ENCODE results near the gene ENOX2.

ENOX2 gene

GRCh38 chrX:130876226-130876625, 26.8 kb downstream of the ENOX2 start:
- Histone ChIP-seq H3K79me1 (replicated peaks; ENCODE audit: low read length, poor library complexity, severe bottlenecking) (peaks cover 2% of the 10 kb centered on the region), H3K4me2 (ENCODE audit: low read length, poor library complexity, severe bottlenecking) (no peak overlapping the region), H3K23ac (ENCODE audit: low read length in 2 of 2) (no peak overlapping the region), H3K4ac (ENCODE audit: low read depth in 1 of 2, low read length in 2 of 2) (no peak overlapping the region), H3K36me3 (ENCODE audit: control insufficient read depth in 1 of 2, insufficient read depth in 2 of 2, low read depth in 1 of 2, low read length in 2 of 2) (no peaks in the 10 kb centered on the region), H3K27ac (ENCODE audit: low read length, poor library complexity, severe bottlenecking) (no peak overlapping the region), H3K4me1 (ENCODE audit: control insufficient read depth, insufficient read depth, low read depth, low read length) (no peaks in the 10 kb centered on the region), H4K8ac (ENCODE audit: low read length) (no peak overlapping the region), H3K9me3 (ENCODE audit: control insufficient read depth, low read length) (peaks cover 3% of the 10 kb centered on the region), H3K18ac (ENCODE audit: low read depth in 1 of 2, low read length in 2 of 2) (no peak overlapping the region), H2BK15ac (ENCODE audit: low read depth, poor library complexity, severe bottlenecking) (no peak overlapping the region), H3K14ac (ENCODE audit: low read length in 2 of 2) (no peak overlapping the region), H2BK5ac (ENCODE audit: low read depth, low read length, poor library complexity, severe bottlenecking) (no peak overlapping the region), H2AFZ (ENCODE audit: low read depth, low read length) (no peak overlapping the region), H2BK12ac (ENCODE audit: low read length in 2 of 2) (no peak overlapping the region), H4K91ac (ENCODE audit: low read length) (no peak overlapping the region), H3K9ac (ENCODE audit: low read length) (no peak overlapping the region), H3K4me3 (ENCODE audit: insufficient read depth in 1 of 2, low read depth in 1 of 2, low read length in 2 of 2) (no peak overlapping the region), H3K27me3 (ENCODE audit: control insufficient read depth in 1 of 2, insufficient read depth in 1 of 2, low read length in 2 of 2) (peaks cover 0 to 4% of the 10 kb centered on the region in 2 experiments), H2AK5ac (ENCODE audit: low read length, severe bottlenecking) (no peak overlapping the region), H2BK120ac (ENCODE audit: low read depth, low read length) (no peak overlapping the region)
- no peak for DNase-seq

GRCh38 chrX:130874751-130875150, 28.3 kb downstream of the ENOX2 start:
- no peak overlapping the region for H2AK5ac ChIP-seq (ENCODE audit: low read length, severe bottlenecking)
- H3K4ac ChIP-seq (ENCODE audit: low read depth in 1 of 2, low read length in 2 of 2): no peak overlapping the region
- no peak for DNase-seq
- no peak overlapping the region for H3K9ac ChIP-seq (ENCODE audit: low read length)
- no peak overlapping the region for H3K23ac ChIP-seq (ENCODE audit: low read length in 2 of 2)
- H2BK5ac ChIP-seq (ENCODE audit: low read depth, low read length, poor library complexity, severe bottlenecking): no peak overlapping the region
- H4K8ac ChIP-seq (ENCODE audit: low read length): no peak overlapping the region
- no peaks in the 10 kb centered on the region for H3K4me1 ChIP-seq (ENCODE audit: control insufficient read depth, insufficient read depth, low read depth, low read length)
- no peak overlapping the region for H4K91ac ChIP-seq (ENCODE audit: low read length)
- no peak overlapping the region for H3K18ac ChIP-seq (ENCODE audit: low read depth in 1 of 2, low read length in 2 of 2)
- H3K4me2 ChIP-seq (ENCODE audit: low read length, poor library complexity, severe bottlenecking): no peak overlapping the region
- no peak overlapping the region for H2BK12ac ChIP-seq (ENCODE audit: low read length in 2 of 2)
- no peak overlapping the region for H3K27ac ChIP-seq (ENCODE audit: low read length, poor library complexity, severe bottlenecking)
- 95% methylated on average over 2 of the region's 2 CpGs for WGBS
- no peaks in the 10 kb centered on the region for H3K36me3 ChIP-seq (ENCODE audit: control insufficient read depth in 1 of 2, insufficient read depth in 2 of 2, low read depth in 1 of 2, low read length in 2 of 2)
- H3K4me3 ChIP-seq (ENCODE audit: insufficient read depth in 1 of 2, low read depth in 1 of 2, low read length in 2 of 2): no peak overlapping the region
- peaks cover 0 to under 1% of the 10 kb centered on the region in 2 experiments for H3K27me3 ChIP-seq (ENCODE audit: control insufficient read depth in 1 of 2, insufficient read depth in 1 of 2, low read length in 2 of 2)
- no peak overlapping the region for H2BK120ac ChIP-seq (ENCODE audit: low read depth, low read length)
- H3K14ac ChIP-seq (ENCODE audit: low read length in 2 of 2): no peak overlapping the region
- no peak overlapping the region for H2BK15ac ChIP-seq (ENCODE audit: low read depth, poor library complexity, severe bottlenecking)
- H3K9me3 ChIP-seq (ENCODE audit: control insufficient read depth, low read length): peaks cover 3% of the 10 kb centered on the region
- peaks cover 3% of the 10 kb centered on the region for H3K79me1 ChIP-seq (replicated peaks; ENCODE audit: low read length, poor library complexity, severe bottlenecking)
- H2AFZ ChIP-seq (ENCODE audit: low read depth, low read length): no peak overlapping the region

- Histone ChIP-seq H3K79me1 (replicated peaks; ENCODE audit: low read length, poor library complexity, severe bottlenecking) (peaks cover 2% of the 10 kb centered on the region), H3K4me1 (ENCODE audit: control insufficient read depth, insufficient read depth, low read depth, low read length) (no peaks in the 10 kb centered on the region), H4K91ac (ENCODE audit: low read length) (no peak overlapping the region), H3K4me3 (ENCODE audit: insufficient read depth in 1 of 2, low read depth in 1 of 2, low read length in 2 of 2) (no peak overlapping the region), H4K8ac (ENCODE audit: low read length) (no peak overlapping the region), H2BK12ac (ENCODE audit: low read length in 2 of 2) (no peak overlapping the region), H2AFZ (ENCODE audit: low read depth, low read length) (no peak overlapping the region), H2BK15ac (ENCODE audit: low read depth, poor library complexity, severe bottlenecking) (no peak overlapping the region), H3K23ac (ENCODE audit: low read length in 2 of 2) (no peak overlapping the region), H3K36me3 (ENCODE audit: control insufficient read depth in 1 of 2, insufficient read depth in 2 of 2, low read depth in 1 of 2, low read length in 2 of 2) (no peaks in the 10 kb centered on the region), H3K9me3 (ENCODE audit: control insufficient read depth, low read length) (no peaks in the 10 kb centered on the region), H3K9ac (ENCODE audit: low read length) (no peak overlapping the region), H3K27ac (ENCODE audit: low read length, poor library complexity, severe bottlenecking) (no peak overlapping the region), H3K4me2 (ENCODE audit: low read length, poor library complexity, severe bottlenecking) (no peak overlapping the region), H3K18ac (ENCODE audit: low read depth in 1 of 2, low read length in 2 of 2) (no peak overlapping the region), H3K27me3 (ENCODE audit: control insufficient read depth in 1 of 2, insufficient read depth in 1 of 2, low read length in 2 of 2) (no peaks in the 10 kb centered on the region), H3K4ac (ENCODE audit: low read depth in 1 of 2, low read length in 2 of 2) (no peak overlapping the region), H2BK120ac (ENCODE audit: low read depth, low read length) (no peak overlapping the region), H2AK5ac (ENCODE audit: low read length, severe bottlenecking) (no peak overlapping the region), H3K14ac (ENCODE audit: low read length in 2 of 2) (no peak overlapping the region), H2BK5ac (ENCODE audit: low read depth, low read length, poor library complexity, severe bottlenecking) (no peak overlapping the region)
- DNase-seq: no peak
- 93% methylated on average over 3 of the region's 3 CpGs for WGBS
These were observed 33.8 kb downstream of the ENOX2 start for GRCh38 chrX:130869239-130869638.

GRCh38 chrX:130861462-130861861, 41.5 kb downstream of the ENOX2 start:
- Histone ChIP-seq H4K91ac (ENCODE audit: low read length) (no peak overlapping the region), H3K36me3 (ENCODE audit: control insufficient read depth in 1 of 2, insufficient read depth in 2 of 2, low read depth in 1 of 2, low read length in 2 of 2) (no peaks in the 10 kb centered on the region), H3K9me3 (ENCODE audit: control insufficient read depth, low read length) (no peaks in the 10 kb centered on the region), H3K4ac (ENCODE audit: low read depth in 1 of 2, low read length in 2 of 2) (no peak overlapping the region), H4K8ac (ENCODE audit: low read length) (no peak overlapping the region), H3K27me3 (ENCODE audit: control insufficient read depth in 1 of 2, insufficient read depth in 1 of 2, low read length in 2 of 2) (no peaks in the 10 kb centered on the region), H2BK5ac (ENCODE audit: low read depth, low read length, poor library complexity, severe bottlenecking) (no peak overlapping the region), H3K79me1 (replicated peaks; ENCODE audit: low read length, poor library complexity, severe bottlenecking) (no peaks in the 10 kb centered on the region), H2BK12ac (ENCODE audit: low read length in 2 of 2) (no peak overlapping the region), H3K4me2 (ENCODE audit: low read length, poor library complexity, severe bottlenecking) (no peak overlapping the region), H2AK5ac (ENCODE audit: low read length, severe bottlenecking) (no peak overlapping the region), H3K4me1 (ENCODE audit: control insufficient read depth, insufficient read depth, low read depth, low read length) (no peaks in the 10 kb centered on the region), H3K14ac (ENCODE audit: low read length in 2 of 2) (no peak overlapping the region), H3K27ac (ENCODE audit: low read length, poor library complexity, severe bottlenecking) (no peak overlapping the region), H2BK15ac (ENCODE audit: low read depth, poor library complexity, severe bottlenecking) (no peak overlapping the region), H3K4me3 (ENCODE audit: insufficient read depth in 1 of 2, low read depth in 1 of 2, low read length in 2 of 2) (no peak overlapping the region), H3K18ac (ENCODE audit: low read depth in 1 of 2, low read length in 2 of 2) (no peak overlapping the region), H2BK120ac (ENCODE audit: low read depth, low read length) (no peak overlapping the region), H2AFZ (ENCODE audit: low read depth, low read length) (no peak overlapping the region), H3K23ac (ENCODE audit: low read length in 2 of 2) (no peak overlapping the region), H3K9ac (ENCODE audit: low read length) (no peak overlapping the region)
- no CpG with 5 or more reads among the region's 1 CpG for WGBS
- no peak for DNase-seq

Data from mesenchymal stem cell (in vitro differentiated cells and primary cell).